ENCODE data around the gene TMEM185A. TPM values are rescaled to one million over a fixed set of nuclear protein-coding genes. Genes with fewer than 3 reads are reported as not detected.
"Not testable (repeated sequence)": the region's sequence is repeated elsewhere in the genome, so short reads cannot be mapped to it uniquely, and the experiment has no call there.

The TMEM185A gene
- total RNA-seq, 1 experiment from 2014 or later: 15.2 TPM

DNA sequence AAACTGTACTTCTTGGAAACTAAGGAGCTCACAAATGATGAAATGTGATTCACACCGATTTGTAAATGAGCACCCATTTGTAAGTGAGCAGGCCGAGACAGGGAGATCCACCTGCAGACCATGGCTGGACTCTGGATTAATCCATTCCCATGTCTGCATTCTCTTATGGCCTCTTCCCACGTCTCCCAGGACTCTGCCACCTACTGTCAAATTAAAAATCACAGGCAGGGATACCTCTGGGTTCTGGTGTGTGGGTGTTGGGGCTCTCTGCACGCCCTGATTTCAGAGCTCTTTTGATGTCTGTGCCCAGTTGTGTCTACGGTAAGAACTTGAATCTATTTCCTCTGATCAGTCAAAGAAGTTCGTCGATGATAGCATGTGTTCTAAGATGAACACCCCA is 40.6 kb downstream of the TMEM185A start:
- H3K4me3 ChIP-seq (replicated peaks in 1 of 2; ENCODE audit: low read depth in 1 of 2, low read length in 2 of 2); H3K27me3 ChIP-seq (ENCODE audit: insufficient read depth, low read length); H3K4me2 ChIP-seq (ENCODE audit: low read length); H3K4me1 ChIP-seq (ENCODE audit: control insufficient read depth in 1 of 2, insufficient read depth in 2 of 2, low read length in 2 of 2); CTCF ChIA-PET; RAD21 ChIA-PET (ENCODE audit: low non-redundant PET in 1 of 2, low total read pairs in 2 of 2, uncharacterized antibody in 2 of 2, unreplicated experiment in 2 of 2); POLR2A ChIA-PET; H3K9me2 ChIP-seq (ENCODE audit: insufficient read depth); H3K9ac ChIP-seq (ENCODE audit: low read length); H2AFZ ChIP-seq (ENCODE audit: low read depth, low read length, poor library complexity, severe bottlenecking); H3K79me2 ChIP-seq (ENCODE audit: insufficient read depth, low read length); H3K27ac ChIP-seq (ENCODE audit: low read depth, low read length); H3K9me3 ChIP-seq (ENCODE audit: control insufficient read depth in 1 of 2, insufficient read depth in 1 of 2, low read depth in 1 of 2, low read length in 2 of 2); BruUV-seq (replicated peaks); H4K20me1 ChIP-seq (ENCODE audit: insufficient read depth); H3K36me3 ChIP-seq (ENCODE audit: control insufficient read depth in 1 of 2, insufficient read depth in 2 of 2, low read length in 2 of 2); intact Hi-C loops (cut with micrococcal nuclease); DNase-seq (ENCODE audit: low read depth, low spot score): not testable (repeated sequence)
- 0 out of 2 replicates have a peak, but pooled peaks have one; percentile 36 for ATAC-seq

DNA sequence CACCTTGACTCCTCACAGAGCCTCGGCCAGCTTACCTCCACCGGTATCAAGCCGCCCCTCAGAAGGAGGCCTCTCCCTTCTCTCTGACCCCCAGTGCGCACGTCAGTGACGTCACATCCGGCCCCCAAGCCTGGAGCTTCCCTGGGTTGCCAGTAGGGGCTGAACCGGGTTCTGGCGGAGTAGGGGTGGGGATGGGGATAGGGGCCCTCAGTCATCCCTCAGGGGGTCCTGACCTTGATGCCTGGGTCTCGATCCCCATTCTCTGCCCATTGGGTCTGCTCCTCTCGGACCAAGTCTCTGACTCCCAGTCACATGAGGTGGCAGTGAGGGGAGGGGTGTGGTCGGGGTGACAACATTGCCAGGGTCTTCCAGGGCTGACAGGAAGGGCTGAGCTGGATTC is 44.2 kb downstream of the TMEM185A start, which contains the start of gene MAGEA9B:
TSS of gene MAGEA9B (minus strand) at position 101 of the 400 bp plus-strand sequence. CDS start 4,280 bp downstream, outside the sequence.
- RAD21 ChIA-PET (ENCODE audit: low non-redundant PET in 1 of 2, low total read pairs in 2 of 2, uncharacterized antibody in 2 of 2, unreplicated experiment in 2 of 2); H3K9ac ChIP-seq (ENCODE audit: low read length); H3K27ac ChIP-seq (ENCODE audit: low read depth, low read length); BruUV-seq (replicated peaks); H3K79me2 ChIP-seq (ENCODE audit: insufficient read depth, low read length); H4K20me1 ChIP-seq (ENCODE audit: insufficient read depth); H3K9me3 ChIP-seq (ENCODE audit: control insufficient read depth in 1 of 2, insufficient read depth in 1 of 2, low read depth in 1 of 2, low read length in 2 of 2); H3K9me2 ChIP-seq (ENCODE audit: insufficient read depth); H3K4me3 ChIP-seq (replicated peaks in 1 of 2; ENCODE audit: low read depth in 1 of 2, low read length in 2 of 2); DNase-seq (ENCODE audit: low read depth, low spot score); H3K36me3 ChIP-seq (ENCODE audit: control insufficient read depth in 1 of 2, insufficient read depth in 2 of 2, low read length in 2 of 2); intact Hi-C loops (cut with micrococcal nuclease); ATAC-seq; H3K27me3 ChIP-seq (ENCODE audit: insufficient read depth, low read length); H3K4me1 ChIP-seq (ENCODE audit: control insufficient read depth in 1 of 2, insufficient read depth in 2 of 2, low read length in 2 of 2); POLR2A ChIA-PET; H2AFZ ChIP-seq (ENCODE audit: low read depth, low read length, poor library complexity, severe bottlenecking); H3K4me2 ChIP-seq (ENCODE audit: low read length); CTCF ChIA-PET: not testable (repeated sequence)

DNA sequence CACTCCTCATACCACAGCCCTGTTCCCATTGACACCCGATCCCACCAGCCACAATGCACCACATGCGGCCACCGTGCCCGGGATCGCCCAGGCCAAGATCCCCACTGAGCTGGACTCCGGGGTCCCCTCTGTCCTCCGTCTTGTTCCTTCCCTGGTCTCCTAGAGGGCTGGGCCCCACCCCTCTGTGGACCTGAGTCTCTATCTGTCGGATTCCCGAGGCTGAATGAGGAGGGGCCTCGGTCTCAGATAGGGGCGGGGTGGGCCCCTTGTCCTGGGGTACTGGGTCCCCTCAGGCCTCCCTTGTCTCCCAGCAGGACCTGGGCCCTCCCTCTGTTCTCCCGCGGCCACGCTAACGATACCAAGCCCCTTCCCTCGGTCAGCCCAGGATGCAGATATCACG is 46.0 kb downstream of the TMEM185A start:
- H3K27me3 ChIP-seq (ENCODE audit: insufficient read depth, low read length); H3K36me3 ChIP-seq (ENCODE audit: control insufficient read depth in 1 of 2, insufficient read depth in 2 of 2, low read length in 2 of 2); DNase-seq (ENCODE audit: low read depth, low spot score); H3K4me1 ChIP-seq (ENCODE audit: control insufficient read depth in 1 of 2, insufficient read depth in 2 of 2, low read length in 2 of 2); BruUV-seq (replicated peaks); RAD21 ChIA-PET (ENCODE audit: low non-redundant PET in 1 of 2, low total read pairs in 2 of 2, uncharacterized antibody in 2 of 2, unreplicated experiment in 2 of 2); ATAC-seq; intact Hi-C loops (cut with micrococcal nuclease); H3K9me3 ChIP-seq (ENCODE audit: control insufficient read depth in 1 of 2, insufficient read depth in 1 of 2, low read depth in 1 of 2, low read length in 2 of 2); H4K20me1 ChIP-seq (ENCODE audit: insufficient read depth); H3K9ac ChIP-seq (ENCODE audit: low read length); H3K9me2 ChIP-seq (ENCODE audit: insufficient read depth); POLR2A ChIA-PET; H3K4me2 ChIP-seq (ENCODE audit: low read length); H3K4me3 ChIP-seq (replicated peaks in 1 of 2; ENCODE audit: low read depth in 1 of 2, low read length in 2 of 2); H3K79me2 ChIP-seq (ENCODE audit: insufficient read depth, low read length); H3K27ac ChIP-seq (ENCODE audit: low read depth, low read length); H2AFZ ChIP-seq (ENCODE audit: low read depth, low read length, poor library complexity, severe bottlenecking); CTCF ChIA-PET: not testable (repeated sequence)

DNA sequence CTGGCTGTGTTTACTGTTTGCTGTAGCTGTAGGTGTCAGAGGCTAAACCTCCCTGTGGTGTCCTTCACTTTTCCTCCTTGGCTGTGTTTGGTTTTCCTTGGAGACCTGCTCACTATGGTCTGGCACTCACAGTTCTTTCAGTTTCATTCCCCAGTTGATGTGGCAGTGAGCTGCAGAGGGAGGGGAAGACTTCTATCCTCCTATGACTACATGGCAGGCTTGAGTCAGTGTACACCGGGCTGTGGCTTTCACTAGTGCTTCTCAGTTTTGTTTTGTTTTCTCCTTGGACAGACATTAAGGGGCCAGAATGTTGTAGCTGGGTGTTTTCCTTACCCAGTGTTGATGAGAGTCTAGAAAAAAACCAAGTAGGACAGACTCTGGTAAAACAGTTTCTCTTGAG is 58.1 kb downstream of the TMEM185A start:
- H3K4me1 ChIP-seq (ENCODE audit: control insufficient read depth in 1 of 2, insufficient read depth in 2 of 2, low read length in 2 of 2); ATAC-seq; H3K9ac ChIP-seq (ENCODE audit: low read length); CTCF ChIA-PET; H3K9me2 ChIP-seq (ENCODE audit: insufficient read depth); H3K4me3 ChIP-seq (replicated peaks in 1 of 2; ENCODE audit: low read depth in 1 of 2, low read length in 2 of 2); intact Hi-C loops (cut with micrococcal nuclease); H3K79me2 ChIP-seq (ENCODE audit: insufficient read depth, low read length); H2AFZ ChIP-seq (ENCODE audit: low read depth, low read length, poor library complexity, severe bottlenecking); RAD21 ChIA-PET (ENCODE audit: low non-redundant PET in 1 of 2, low total read pairs in 2 of 2, uncharacterized antibody in 2 of 2, unreplicated experiment in 2 of 2); DNase-seq (ENCODE audit: low read depth, low spot score); H4K20me1 ChIP-seq (ENCODE audit: insufficient read depth); BruUV-seq (replicated peaks); H3K27ac ChIP-seq (ENCODE audit: low read depth, low read length); H3K9me3 ChIP-seq (ENCODE audit: control insufficient read depth in 1 of 2, insufficient read depth in 1 of 2, low read depth in 1 of 2, low read length in 2 of 2); H3K4me2 ChIP-seq (ENCODE audit: low read length); POLR2A ChIA-PET; H3K27me3 ChIP-seq (ENCODE audit: insufficient read depth, low read length); H3K36me3 ChIP-seq (ENCODE audit: control insufficient read depth in 1 of 2, insufficient read depth in 2 of 2, low read length in 2 of 2): not testable (repeated sequence)
